HCT116 (cell line): ENCODE data around the gene POLR2H. TPM values are rescaled to one million over a fixed set of nuclear protein-coding genes. Genes with fewer than 3 reads are reported as not detected.

Experiments used
- ATAC-seq: fragments of 200-7000 bp; cut with Tn5 transposase; 2 replicates; pipeline ENCODE4 v1.9.1; 2020; ENCODE audit warnings: mild to moderate bottlenecking, moderate library complexity
- BruUV-seq: library from RNA; stranded (reverse); fragments of 400-500 nt; replicated peaks from 2 replicates; lab custom pipeline; 2021; lab: Mats Ljungman, UMichigan
- CTCF ChIA-PET: fragments of 300-600 bp; sonication (Branson Sonifier 250); formaldehyde crosslinking; loops from one replicate; lab custom pipeline; 2021; ENCODE audit warnings: antibody characterized with exemption; lab: Charles Lee
- POLR2A ChIA-PET: fragments of 300-600, 350-600 bp; sonication (Branson Sonifier 250); formaldehyde crosslinking; loops from one replicate; lab custom pipeline; 2021; ENCODE audit warnings: antibody characterized with exemption; lab: Charles Lee
- RAD21 ChIA-PET, 2 experiments: fragments of 300-600 bp; sonication (Branson Sonifier 250); formaldehyde crosslinking; loops; one replicate each; lab custom pipeline; 2023; ENCODE audit warnings: low total read pairs in 2 of 2; ENCODE audit not compliant: uncharacterized antibody in 2 of 2, unreplicated experiment in 2 of 2, low non-redundant PET in 1 of 2; lab: Charles Lee
- DNase-seq: peaks from one replicate; pipeline ENCODE4 v3.0.0-alpha.2; 2010; ENCODE audit warnings: low read depth, low spot score
- H2AFZ ChIP-seq: fragments of 200-600 bp; shearing (Covaris generic), sonication (generic); 2 replicates; pipeline ENCODE4 v1.6.1; 2017; ENCODE audit warnings: low read depth, mixed run types, mixed read lengths, antibody characterized with exemption, low read length; ENCODE audit not compliant: poor library complexity, severe bottlenecking
- H3K27ac ChIP-seq: 2 replicates; pipeline ENCODE4 v1.5.1; 2012; ENCODE audit warnings: low read depth, low read length
- H3K27me3 ChIP-seq: fragments of 200-600 bp; sonication (generic); 2 replicates; pipeline ENCODE4 v1.6.1; 2016; ENCODE audit warnings: mixed run types, low read length, mixed read lengths; ENCODE audit not compliant: insufficient read depth
- H3K36me3 ChIP-seq, 2 experiments: fragments of 200-500 bp in 1 of 2; fragments of 200-600 bp in 1 of 2; sonication (Bioruptor generic) in 1 of 2; sonication (generic) in 1 of 2; 2 replicates each; pipeline versions ENCODE4 v1.5.1 to v1.6.1; 2014 to 2016; ENCODE audit warnings: low read length in 2 of 2, inconsistent platforms in 1 of 2, mixed read lengths in 1 of 2, mixed run types in 1 of 2; ENCODE audit not compliant: insufficient read depth in 2 of 2, control insufficient read depth in 1 of 2
- H3K4me1 ChIP-seq, 2 experiments: fragments of 200-600 bp in 1 of 2; sonication (generic) in 1 of 2; 2 replicates each; pipeline versions ENCODE4 v1.5.1 to v1.6.1; 2012 to 2017; ENCODE audit warnings: low read length in 2 of 2, inconsistent platforms in 1 of 2, mild to moderate bottlenecking in 1 of 2, mixed read lengths in 1 of 2, mixed run types in 1 of 2, moderate library complexity in 1 of 2; ENCODE audit not compliant: insufficient read depth in 2 of 2, control insufficient read depth in 1 of 2
- H3K4me2 ChIP-seq: fragments of 200-600 bp; sonication (generic); 2 replicates; pipeline ENCODE4 v1.6.1; 2017; ENCODE audit warnings: mixed run types, low read length, mixed read lengths
- H3K4me3 ChIP-seq, 2 experiments: fragments of 200-600 bp in 1 of 2; sonication (generic) in 1 of 2; replicated peaks in 1 of 2; 2 replicates each; pipeline ENCODE4 v1.5.1; 2011 to 2016; ENCODE audit warnings: low read length in 2 of 2, control low read depth in 1 of 2, low read depth in 1 of 2, mild to moderate bottlenecking in 1 of 2, mixed read lengths in 1 of 2, mixed run types in 1 of 2
- H3K79me2 ChIP-seq: fragments of 200-600 bp; sonication (generic); 2 replicates; pipeline ENCODE4 v1.6.1; 2017; ENCODE audit warnings: mild to moderate bottlenecking, mixed run types, low read length, moderate library complexity, mixed read lengths; ENCODE audit not compliant: insufficient read depth
- H3K9ac ChIP-seq: fragments of 200-600 bp; sonication (generic); 2 replicates; pipeline ENCODE4 v1.6.1; 2016; ENCODE audit warnings: low read length, mixed read lengths
- H3K9me2 ChIP-seq: fragments of 200-600 bp; sonication (generic), shearing (Covaris generic); 2 replicates; pipeline ENCODE4 v1.6.1; 2017; ENCODE audit warnings: mixed run types, mild to moderate bottlenecking, moderate library complexity; ENCODE audit not compliant: insufficient read depth
- H3K9me3 ChIP-seq, 2 experiments: fragments of 200-500 bp in 1 of 2; fragments of 200-600 bp in 1 of 2; sonication (Bioruptor generic) in 1 of 2; sonication (generic) in 1 of 2; 2 replicates each; pipeline ENCODE4 v1.6.1; 2014 to 2017; ENCODE audit warnings: low read length in 2 of 2, mixed read lengths in 2 of 2, inconsistent platforms in 1 of 2, low read depth in 1 of 2, mild to moderate bottlenecking in 1 of 2, mixed run types in 1 of 2, moderate library complexity in 1 of 2; ENCODE audit not compliant: control insufficient read depth in 1 of 2, insufficient read depth in 1 of 2
- H4K20me1 ChIP-seq: fragments of 200-600 bp; sonication (generic), shearing (Covaris generic); 2 replicates; pipeline ENCODE4 v1.6.1; 2017; ENCODE audit warnings: mixed run types, mild to moderate bottlenecking, moderate library complexity; ENCODE audit not compliant: insufficient read depth
- ATF3 ChIP-seq: IDR thresholded peaks from 2 replicates; pipeline ENCODE4 v1.6.1; 2012
- CBX3 ChIP-seq: IDR thresholded peaks from 2 replicates; pipeline ENCODE4 v1.6.1; 2012; ENCODE audit warnings: low read depth
- ELF1 ChIP-seq: IDR thresholded peaks from 2 replicates; pipeline ENCODE4 v1.6.1; 2012; ENCODE audit warnings: low read depth, borderline replicate concordance
- EZH2 ChIP-seq: fragments of 200-600 bp; sonication (generic); IDR thresholded peaks from 2 replicates; pipeline ENCODE4 v1.6.1; 2017; ENCODE audit warnings: antibody characterized with exemption, mixed run types
- FOSL1 ChIP-seq: IDR thresholded peaks from 2 replicates; pipeline ENCODE4 v1.6.1; 2012; ENCODE audit warnings: low read depth
- JUND ChIP-seq: IDR thresholded peaks from 2 replicates; pipeline ENCODE4 v1.6.1; 2012
- MAX ChIP-seq: IDR thresholded peaks from 2 replicates; pipeline ENCODE4 v1.6.1; 2012
- POLR2A ChIP-seq: IDR thresholded peaks from 2 replicates; pipeline ENCODE4 v1.7.0; 2011; ENCODE audit warnings: borderline replicate concordance; ENCODE audit not compliant: insufficient read depth, insufficient read length; ENCODE audit errors: extremely low read depth
- POLR2AphosphoS5 ChIP-seq: IDR thresholded peaks from 2 replicates; pipeline ENCODE4 v1.6.1; 2011; ENCODE audit warnings: mild to moderate bottlenecking, low read depth, low read length, moderate library complexity
- SIN3A ChIP-seq: IDR thresholded peaks from 2 replicates; pipeline ENCODE4 v1.6.1; 2012; ENCODE audit warnings: low read depth
- SP1 ChIP-seq: IDR thresholded peaks from 2 replicates; pipeline ENCODE4 v1.6.1; 2012; ENCODE audit warnings: low read depth
- SRF ChIP-seq: IDR thresholded peaks from 2 replicates; pipeline ENCODE4 v1.6.1; 2012; ENCODE audit warnings: low read depth
- YY1 ChIP-seq: IDR thresholded peaks from 2 replicates; pipeline ENCODE4 v1.6.1; 2011; ENCODE audit warnings: low read length, low read depth, moderate library complexity, mild to moderate bottlenecking; ENCODE audit not compliant: insufficient replicate concordance; ENCODE audit errors: extremely low read depth
- ZNF274 ChIP-seq: fragments of 200-500 bp; sonication (Bioruptor generic); IDR thresholded peaks from 2 replicates; pipeline ENCODE4 v1.6.1; 2014; ENCODE audit warnings: mild to moderate bottlenecking, low read depth, low read length, inconsistent platforms
- intact Hi-C: fragments of 100-400 bp; cut with micrococcal nuclease; formaldehyde crosslinking; loops from 2 replicates; pipeline ENCODE4 v1.10.0; 2022
- total RNA-seq: library from RNA; stranded (reverse); gene quantifications from one replicate; pipeline ENCODE4 v1.2.1, GENCODE V29; 2021; ENCODE audit not compliant: unreplicated experiment
- TF ChIP-seq, protein P1 (sequence below): IDR thresholded peaks from 2 replicates; pipeline ENCODE4 v1.6.1; 2012; ENCODE audit warnings: low read depth

The POLR2H gene
- total RNA-seq, 1 experiment from 2014 or later: 156 TPM

DNA sequence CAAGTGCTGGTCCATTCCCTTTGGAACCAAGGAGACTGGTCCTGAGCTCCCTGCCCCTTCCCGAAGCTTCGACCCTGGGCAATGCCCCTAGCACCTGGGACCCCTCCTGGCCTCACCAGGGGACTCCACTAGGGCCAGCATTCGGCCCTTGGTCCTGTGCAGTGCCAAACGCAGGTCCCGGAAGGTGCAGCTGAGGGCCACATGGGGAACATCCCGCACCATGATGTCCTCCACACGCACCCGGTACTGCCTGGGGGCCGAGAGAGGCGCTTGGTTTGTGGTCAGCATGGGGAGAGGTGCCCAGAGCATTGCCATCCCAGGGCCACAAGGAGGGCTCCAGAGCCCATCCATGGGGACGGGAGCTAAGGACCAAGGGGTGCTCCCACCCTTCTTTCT lies 8.0 kb upstream of the POLR2H start:
- BruUV-seq: no TSS peak
- no peak overlapping the region for H3K4me3 ChIP-seq
- peaks cover 0 to 3% of the 10 kb centered on the region in 2 experiments; a peak in 1 of 4 replicates for H3K4me1 ChIP-seq
- H3K36me3 ChIP-seq: peaks cover 24% of the 10 kb centered on the region in 2 experiments; a peak in 3 of 4 replicates
- DNase-seq: no peak
- H3K9me3 ChIP-seq: no peaks in the 10 kb centered on the region
- ChIA-PET RAD21 (no interaction called here), CTCF (interaction anchor here (1.0 kb wide), 1 partner anchor 18 kb away, joined by 4 read pairs; no protein-coding TSS in a partner anchor), POLR2A (no interaction called here)
- no peaks in the 10 kb centered on the region for H3K79me2 ChIP-seq
- H3K27ac ChIP-seq: no peak overlapping the region
- no peak for ATAC-seq
- TF ChIP-seq SRF (no peak), JUND (no peak), ZNF274 (no peak), YY1 (no peak), SIN3A (no peak), MAX (no peak), FOSL1 (no peak), CBX3 (no peak), POLR2AphosphoS5 (no peak), EZH2 (no peak), SP1 (no peak), ATF3 (no peak), POLR2A (no peak), ELF1 (no peak)
- TF ChIP-seq, protein P1, sequence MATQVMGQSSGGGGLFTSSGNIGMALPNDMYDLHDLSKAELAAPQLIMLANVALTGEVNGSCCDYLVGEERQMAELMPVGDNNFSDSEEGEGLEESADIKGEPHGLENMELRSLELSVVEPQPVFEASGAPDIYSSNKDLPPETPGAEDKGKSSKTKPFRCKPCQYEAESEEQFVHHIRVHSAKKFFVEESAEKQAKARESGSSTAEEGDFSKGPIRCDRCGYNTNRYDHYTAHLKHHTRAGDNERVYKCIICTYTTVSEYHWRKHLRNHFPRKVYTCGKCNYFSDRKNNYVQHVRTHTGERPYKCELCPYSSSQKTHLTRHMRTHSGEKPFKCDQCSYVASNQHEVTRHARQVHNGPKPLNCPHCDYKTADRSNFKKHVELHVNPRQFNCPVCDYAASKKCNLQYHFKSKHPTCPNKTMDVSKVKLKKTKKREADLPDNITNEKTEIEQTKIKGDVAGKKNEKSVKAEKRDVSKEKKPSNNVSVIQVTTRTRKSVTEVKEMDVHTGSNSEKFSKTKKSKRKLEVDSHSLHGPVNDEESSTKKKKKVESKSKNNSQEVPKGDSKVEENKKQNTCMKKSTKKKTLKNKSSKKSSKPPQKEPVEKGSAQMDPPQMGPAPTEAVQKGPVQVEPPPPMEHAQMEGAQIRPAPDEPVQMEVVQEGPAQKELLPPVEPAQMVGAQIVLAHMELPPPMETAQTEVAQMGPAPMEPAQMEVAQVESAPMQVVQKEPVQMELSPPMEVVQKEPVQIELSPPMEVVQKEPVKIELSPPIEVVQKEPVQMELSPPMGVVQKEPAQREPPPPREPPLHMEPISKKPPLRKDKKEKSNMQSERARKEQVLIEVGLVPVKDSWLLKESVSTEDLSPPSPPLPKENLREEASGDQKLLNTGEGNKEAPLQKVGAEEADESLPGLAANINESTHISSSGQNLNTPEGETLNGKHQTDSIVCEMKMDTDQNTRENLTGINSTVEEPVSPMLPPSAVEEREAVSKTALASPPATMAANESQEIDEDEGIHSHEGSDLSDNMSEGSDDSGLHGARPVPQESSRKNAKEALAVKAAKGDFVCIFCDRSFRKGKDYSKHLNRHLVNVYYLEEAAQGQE: no peak
- H3K9ac ChIP-seq: no peak overlapping the region
- H3K4me2 ChIP-seq: no peak overlapping the region
- intact Hi-C loops: no loop called here
- H2AFZ ChIP-seq: no peak overlapping the region
- H4K20me1 ChIP-seq: no peaks in the 10 kb centered on the region
- no peaks in the 10 kb centered on the region for H3K27me3 ChIP-seq
- H3K9me2 ChIP-seq: no peaks in the 10 kb centered on the region
